22Rv1 (cell line): ENCODE measurements around the gene NALCN.

Experiments used
- H3K27ac ChIP-seq: fragments of 450-650 bp; 2 replicates; pipeline ENCODE4 v1.5.1; 2017
- ZFX ChIP-seq: fragments of 450-650 bp; IDR thresholded peaks from 2 replicates; pipeline ENCODE4 v1.6.1; 2017; ENCODE audit warnings: antibody characterized with exemption, borderline replicate concordance
- TF ChIP-seq, protein P1 (sequence below): fragments of 450-650 bp; IDR thresholded peaks from 2 replicates; pipeline ENCODE4 v1.5.1; 2017; ENCODE audit warnings: mild to moderate bottlenecking

The NALCN gene

GRCh38 chr13:101398920-101399319, 17.4 kb downstream of the NALCN start:
- TF ChIP-seq, protein P1, sequence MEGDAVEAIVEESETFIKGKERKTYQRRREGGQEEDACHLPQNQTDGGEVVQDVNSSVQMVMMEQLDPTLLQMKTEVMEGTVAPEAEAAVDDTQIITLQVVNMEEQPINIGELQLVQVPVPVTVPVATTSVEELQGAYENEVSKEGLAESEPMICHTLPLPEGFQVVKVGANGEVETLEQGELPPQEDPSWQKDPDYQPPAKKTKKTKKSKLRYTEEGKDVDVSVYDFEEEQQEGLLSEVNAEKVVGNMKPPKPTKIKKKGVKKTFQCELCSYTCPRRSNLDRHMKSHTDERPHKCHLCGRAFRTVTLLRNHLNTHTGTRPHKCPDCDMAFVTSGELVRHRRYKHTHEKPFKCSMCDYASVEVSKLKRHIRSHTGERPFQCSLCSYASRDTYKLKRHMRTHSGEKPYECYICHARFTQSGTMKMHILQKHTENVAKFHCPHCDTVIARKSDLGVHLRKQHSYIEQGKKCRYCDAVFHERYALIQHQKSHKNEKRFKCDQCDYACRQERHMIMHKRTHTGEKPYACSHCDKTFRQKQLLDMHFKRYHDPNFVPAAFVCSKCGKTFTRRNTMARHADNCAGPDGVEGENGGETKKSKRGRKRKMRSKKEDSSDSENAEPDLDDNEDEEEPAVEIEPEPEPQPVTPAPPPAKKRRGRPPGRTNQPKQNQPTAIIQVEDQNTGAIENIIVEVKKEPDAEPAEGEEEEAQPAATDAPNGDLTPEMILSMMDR, result no peak
- TF ChIP-seq ZFX, result no peak
- H3K27ac ChIP-seq, result no peak overlapping the region

GRCh38 chr13:101398191-101398590, 18.1 kb downstream of the NALCN start:
- no peak overlapping the region for H3K27ac ChIP-seq
- TF ChIP-seq ZFX, result no peak
- TF ChIP-seq, protein P1, result no peak

- TF ChIP-seq, protein P1, result no peak
- TF ChIP-seq ZFX, result no peak
- no peak overlapping the region for H3K27ac ChIP-seq
Measured at GRCh38 chr13:101397742-101398141, 18.6 kb downstream of the NALCN start.

DNA sequence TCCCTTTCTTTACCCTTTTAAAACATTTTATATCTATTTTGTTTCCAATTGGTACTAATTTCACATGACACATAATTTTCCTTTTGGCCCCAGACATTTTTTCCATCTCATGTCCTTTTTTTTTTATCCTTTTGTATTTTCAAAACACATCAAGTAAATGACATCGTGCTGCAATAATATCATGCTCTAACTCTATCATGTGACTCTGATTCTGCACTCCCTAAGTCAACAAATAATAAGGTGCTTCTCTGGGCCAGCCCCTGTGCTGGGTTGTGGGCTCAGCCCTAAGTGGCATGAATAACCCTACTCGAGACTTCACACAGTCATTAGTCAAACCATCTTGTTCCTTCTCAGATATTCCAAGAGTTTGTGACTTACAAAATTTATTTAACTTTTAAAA, 21.7 kb downstream of the NALCN start:
- no peak overlapping the region for H3K27ac ChIP-seq
- TF ChIP-seq, protein P1, result no peak
- TF ChIP-seq ZFX, result no peak

DNA sequence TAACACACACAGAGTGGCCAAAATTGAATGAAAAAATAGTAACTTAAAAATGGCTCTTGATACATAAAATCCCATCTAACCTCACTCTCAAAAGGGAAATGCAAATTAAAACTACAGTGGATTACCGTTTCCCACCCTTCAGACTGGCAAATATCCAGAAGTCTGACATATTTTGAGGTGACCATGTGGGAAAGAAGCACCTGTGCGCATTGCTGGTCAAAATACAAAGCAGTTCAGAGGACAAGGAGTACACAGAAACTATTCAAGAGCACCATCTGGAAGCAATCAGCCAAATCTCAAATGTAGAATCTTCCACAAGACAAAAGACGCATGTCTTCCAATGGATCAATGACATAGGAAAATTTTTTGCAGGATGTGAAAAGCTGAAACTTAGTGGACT, 23.2 kb downstream of the NALCN start:
- TF ChIP-seq, protein P1, result no peak
- TF ChIP-seq ZFX, result no peak
- no peak overlapping the region for H3K27ac ChIP-seq

GRCh38 chr13:101390461-101390860, 25.8 kb downstream of the NALCN start:
- no peak for TF ChIP-seq ZFX
- TF ChIP-seq, protein P1, result no peak
- H3K27ac ChIP-seq, result no peak overlapping the region

- no peak overlapping the region for H3K27ac ChIP-seq
- TF ChIP-seq, protein P1, result no peak
- no peak for TF ChIP-seq ZFX
Measured at GRCh38 chr13:101384929-101385328, 31.4 kb downstream of the NALCN start.
